WTC11 (cell line): ENCODE measurements around the gene GRIFIN. TPM values are rescaled to one million over a fixed set of nuclear protein-coding genes. Genes with fewer than 3 reads are reported as not detected.

ENCODE experiments used
- ATAC-seq: fragments of 200-7000 bp; cut with Tn5 transposase; 2 replicates; pipeline ENCODE4 v1.10.0; 2021; ENCODE audit warnings: mild to moderate bottlenecking, moderate library complexity
- CTCF ChIA-PET: fragments of 300-600 bp; sonication (Branson Sonifier 250); formaldehyde crosslinking; loops from one replicate; lab custom pipeline; 2021; ENCODE audit warnings: antibody characterized with exemption; lab: Charles Lee
- POLR2A ChIA-PET: fragments of 350-600 bp; sonication (Branson Sonifier 250); formaldehyde crosslinking; loops from one replicate; lab custom pipeline; 2021; ENCODE audit warnings: antibody characterized with exemption; lab: Charles Lee
- DNase-seq: peaks from one replicate; pipeline ENCODE4 v3.0.0; 2021; ENCODE audit warnings: low spot score
- H3K27ac Mint-ChIP-seq: 2 replicates; pipeline ENCODE4 v1.8.0; 2021; ENCODE audit warnings: mixed read lengths
- H3K27me3 Mint-ChIP-seq: 2 replicates; pipeline ENCODE4 v1.8.0; 2021; ENCODE audit warnings: low read depth, mild to moderate bottlenecking, moderate library complexity, mixed read lengths
- H3K36me3 Mint-ChIP-seq: 2 replicates; pipeline ENCODE4 v1.8.0; 2021; ENCODE audit warnings: mixed read lengths
- H3K4me1 Mint-ChIP-seq: 2 replicates; pipeline ENCODE4 v1.8.0; 2022; ENCODE audit warnings: mixed read lengths
- H3K4me3 Mint-ChIP-seq: 2 replicates; pipeline ENCODE4 v1.8.0; 2021; ENCODE audit warnings: mild to moderate bottlenecking, moderate library complexity, mixed read lengths
- H3K9me3 Mint-ChIP-seq: 2 replicates; pipeline ENCODE4 v1.8.0; 2021; ENCODE audit warnings: mixed read lengths
- ARID4B ChIP-seq: sonication (generic); formaldehyde crosslinking; IDR thresholded peaks from 2 replicates; pipeline ENCODE4 v1.8.0; 2023; ENCODE audit warnings: missing genetic modification reagents, mild to moderate bottlenecking, borderline replicate concordance
- CTCF ChIP-seq: fragments of 200-600 bp; IDR thresholded peaks from 2 replicates; pipeline ENCODE4 v1.8.0; 2022; ENCODE audit warnings: antibody characterized with exemption
- ERG ChIP-seq: fragments of 250-450 bp; sonication (Bioruptor Pico); IDR thresholded peaks from 2 replicates; pipeline ENCODE4 v1.8.0; 2021; ENCODE audit warnings: mild to moderate bottlenecking
- FOXK1 ChIP-seq: sonication (generic); formaldehyde crosslinking; IDR thresholded peaks from 2 replicates; pipeline ENCODE4 v1.8.0; 2022; ENCODE audit warnings: mild to moderate bottlenecking, moderate library complexity, missing genetic modification reagents
- FOXP1 ChIP-seq: sonication (generic); formaldehyde crosslinking; IDR thresholded peaks from 2 replicates; pipeline ENCODE4 v1.8.0; 2022; ENCODE audit warnings: missing genetic modification reagents, mild to moderate bottlenecking, moderate library complexity, borderline replicate concordance
- GRHL2 ChIP-seq: fragments of 250-450 bp; sonication (Bioruptor Pico); IDR thresholded peaks from 2 replicates; pipeline ENCODE4 v1.8.0; 2022; ENCODE audit warnings: mild to moderate bottlenecking, moderate library complexity; ENCODE audit not compliant: insufficient replicate concordance, severe bottlenecking
- JAZF1 ChIP-seq: fragments of 250-450 bp; sonication (Bioruptor Pico); IDR thresholded peaks from 2 replicates; pipeline ENCODE4 v1.9.0; 2021; ENCODE audit warnings: moderate library complexity, mild to moderate bottlenecking, inconsistent platforms
- SP1 ChIP-seq: sonication (generic); formaldehyde crosslinking; conservative IDR thresholded peaks from 2 replicates; pipeline ENCODE4 v1.8.1; 2022; ENCODE audit warnings: missing genetic modification reagents
- ZNF512 ChIP-seq: sonication (generic); formaldehyde crosslinking; IDR thresholded peaks from 2 replicates; pipeline ENCODE4 v1.8.1; 2022; ENCODE audit warnings: missing genetic modification reagents, borderline replicate concordance
- total RNA-seq: library from RNA; stranded (reverse); gene quantifications from 3 replicates; pipeline ENCODE4 v1.2.3, GENCODE V29; 2021
- TF ChIP-seq, protein P1 (sequence below): sonication (generic); formaldehyde crosslinking; conservative IDR thresholded peaks from 2 replicates; pipeline ENCODE4 v1.8.1; 2023; ENCODE audit warnings: mild to moderate bottlenecking, low read depth, missing genetic modification reagents, moderate library complexity
- TF ChIP-seq, protein P2 (sequence below): fragments of 250-450 bp; sonication (Bioruptor Pico); IDR thresholded peaks from 2 replicates; pipeline ENCODE4 v1.9.0; 2021; ENCODE audit warnings: moderate library complexity, mild to moderate bottlenecking, inconsistent platforms, borderline replicate concordance

GRIFIN gene
- total RNA-seq, 1 experiment from 2014 or later: not detected

- TF ChIP-seq, protein P1, sequence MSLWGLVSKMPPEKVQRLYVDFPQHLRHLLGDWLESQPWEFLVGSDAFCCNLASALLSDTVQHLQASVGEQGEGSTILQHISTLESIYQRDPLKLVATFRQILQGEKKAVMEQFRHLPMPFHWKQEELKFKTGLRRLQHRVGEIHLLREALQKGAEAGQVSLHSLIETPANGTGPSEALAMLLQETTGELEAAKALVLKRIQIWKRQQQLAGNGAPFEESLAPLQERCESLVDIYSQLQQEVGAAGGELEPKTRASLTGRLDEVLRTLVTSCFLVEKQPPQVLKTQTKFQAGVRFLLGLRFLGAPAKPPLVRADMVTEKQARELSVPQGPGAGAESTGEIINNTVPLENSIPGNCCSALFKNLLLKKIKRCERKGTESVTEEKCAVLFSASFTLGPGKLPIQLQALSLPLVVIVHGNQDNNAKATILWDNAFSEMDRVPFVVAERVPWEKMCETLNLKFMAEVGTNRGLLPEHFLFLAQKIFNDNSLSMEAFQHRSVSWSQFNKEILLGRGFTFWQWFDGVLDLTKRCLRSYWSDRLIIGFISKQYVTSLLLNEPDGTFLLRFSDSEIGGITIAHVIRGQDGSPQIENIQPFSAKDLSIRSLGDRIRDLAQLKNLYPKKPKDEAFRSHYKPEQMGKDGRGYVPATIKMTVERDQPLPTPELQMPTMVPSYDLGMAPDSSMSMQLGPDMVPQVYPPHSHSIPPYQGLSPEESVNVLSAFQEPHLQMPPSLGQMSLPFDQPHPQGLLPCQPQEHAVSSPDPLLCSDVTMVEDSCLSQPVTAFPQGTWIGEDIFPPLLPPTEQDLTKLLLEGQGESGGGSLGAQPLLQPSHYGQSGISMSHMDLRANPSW (CRISPR knock-in tag): no peak
- TF ChIP-seq GRHL2 (CRISPR knock-in tag) (no peak), ERG (CRISPR knock-in tag) (no peak), SP1 (CRISPR knock-in tag) (no peak), JAZF1 (no peak)
- TF ChIP-seq, protein P2, sequence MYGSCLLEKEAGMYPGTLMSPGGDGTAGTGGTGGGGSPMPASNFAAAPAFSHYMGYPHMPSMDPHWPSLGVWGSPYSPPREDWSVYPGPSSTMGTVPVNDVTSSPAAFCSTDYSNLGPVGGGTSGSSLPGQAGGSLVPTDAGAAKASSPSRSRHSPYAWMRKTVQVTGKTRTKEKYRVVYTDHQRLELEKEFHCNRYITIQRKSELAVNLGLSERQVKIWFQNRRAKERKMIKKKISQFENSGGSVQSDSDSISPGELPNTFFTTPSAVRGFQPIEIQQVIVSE (CRISPR knock-in tag): no peak
These were observed 38.5 kb upstream of the GRIFIN start (continued) for GRCh38 chr7:2514473-2515423.

DNA sequence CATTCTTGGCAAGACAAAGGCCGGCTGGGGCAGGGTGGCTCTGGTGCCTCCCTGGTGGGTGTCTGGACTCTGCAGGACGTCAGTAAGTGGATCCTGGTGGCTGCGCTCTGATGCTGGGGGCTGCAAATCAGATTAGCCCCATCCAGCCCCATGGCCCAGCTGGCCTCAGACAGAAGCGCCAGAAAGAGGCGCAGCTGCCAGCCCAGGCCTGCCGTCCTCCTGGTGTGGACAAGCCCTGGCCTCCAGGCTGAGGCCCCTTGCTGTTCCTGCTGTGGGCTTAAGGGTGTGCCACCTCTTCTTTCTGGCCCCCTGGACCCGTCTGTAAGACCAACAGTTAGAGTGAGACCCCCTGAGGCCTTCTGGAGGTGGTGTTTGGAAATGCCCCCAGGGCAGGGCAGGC is 37.5 kb upstream of the GRIFIN start:
- no peak overlapping the region for H3K4me3 Mint-ChIP-seq
- no peak for ATAC-seq
- CTCF ChIA-PET: no interaction called here
- no peak overlapping the region for H3K27ac Mint-ChIP-seq
- no peak for TF ChIP-seq ERG (CRISPR knock-in tag)
- no peak for TF ChIP-seq FOXP1 (CRISPR knock-in tag)
- no peak for TF ChIP-seq FOXK1 (CRISPR knock-in tag)
- no peak for TF ChIP-seq CTCF
- TF ChIP-seq ZNF512 (CRISPR knock-in tag): no peak
- TF ChIP-seq, all 79 proteins: peak for 0
- H3K4me1 Mint-ChIP-seq: peaks cover 24% of the 10 kb centered on the region
- no peaks in the 10 kb centered on the region for H3K9me3 Mint-ChIP-seq
- no peak for DNase-seq
- peaks cover 13% of the 10 kb centered on the region for H3K27me3 Mint-ChIP-seq
- POLR2A ChIA-PET: no interaction called here
- H3K36me3 Mint-ChIP-seq: no peaks in the 10 kb centered on the region

DNA sequence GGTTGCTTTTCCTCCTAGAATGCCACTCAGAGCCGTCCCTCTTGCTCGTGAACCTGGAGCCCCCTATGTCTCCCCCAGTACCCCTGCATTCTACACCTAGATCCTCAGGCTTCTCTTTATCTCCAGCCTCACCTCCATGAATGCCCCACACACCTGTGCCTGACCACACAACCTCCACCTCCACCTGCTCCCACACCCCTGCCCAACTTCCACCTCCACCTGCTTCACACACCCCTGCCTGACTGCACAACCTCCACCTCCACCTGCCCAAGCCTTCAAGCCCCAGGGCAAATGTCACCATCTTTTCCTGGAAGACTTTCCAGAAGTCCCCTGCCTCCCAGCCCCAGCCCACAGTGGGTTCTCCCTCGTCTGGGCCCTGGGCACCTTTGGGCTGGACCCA is 36.5 kb upstream of the GRIFIN start:
- Mint-ChIP-seq H3K27ac (no peak overlapping the region), H3K36me3 (no peaks in the 10 kb centered on the region), H3K4me3 (no peak overlapping the region), H3K9me3 (no peaks in the 10 kb centered on the region), H3K4me1 (peaks cover 16% of the 10 kb centered on the region), H3K27me3 (peaks cover 4% of the 10 kb centered on the region)
- DNase-seq (no peak), ATAC-seq (no peak)
- ChIA-PET CTCF (no interaction called here), POLR2A (no interaction called here)
- no peak for TF ChIP-seq ARID4B (CRISPR knock-in tag)
- no peak for TF ChIP-seq CTCF
